SH-SY5Y (cell line): ENCODE data around the gene VTI1A.

Experiments used
- GATA2 ChIP-seq: IDR thresholded peaks from 2 replicates; pipeline ENCODE4 v1.6.1; 2011; ENCODE audit warnings: mild to moderate bottlenecking, low read depth, low read length
- GATA3 ChIP-seq: IDR thresholded peaks from 2 replicates; pipeline ENCODE4 v1.6.1; 2011; ENCODE audit warnings: low read depth, mild to moderate bottlenecking, low read length, moderate library complexity

The VTI1A gene

DNA sequence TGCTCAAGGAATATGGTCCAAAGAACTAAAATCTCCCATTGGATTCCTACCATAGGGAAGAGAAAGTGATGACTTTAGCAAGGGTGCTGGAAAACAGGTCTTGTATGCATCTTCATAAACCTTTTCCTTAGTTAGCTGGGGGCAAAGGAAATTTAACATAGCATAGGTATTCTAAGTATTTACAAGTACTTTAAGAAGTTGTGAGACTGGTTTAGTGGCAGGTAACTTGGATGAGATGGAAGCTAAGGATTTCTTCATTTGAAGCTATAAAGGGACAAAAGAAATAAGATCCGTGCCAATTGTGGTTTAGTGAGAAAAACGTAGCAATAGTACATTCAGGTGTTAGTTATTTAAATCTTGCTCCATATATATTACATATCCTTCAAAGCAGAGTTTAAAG, 319.6 kb downstream of the VTI1A start:
- TF ChIP-seq GATA3 (no peak), GATA2 (no peak)

DNA sequence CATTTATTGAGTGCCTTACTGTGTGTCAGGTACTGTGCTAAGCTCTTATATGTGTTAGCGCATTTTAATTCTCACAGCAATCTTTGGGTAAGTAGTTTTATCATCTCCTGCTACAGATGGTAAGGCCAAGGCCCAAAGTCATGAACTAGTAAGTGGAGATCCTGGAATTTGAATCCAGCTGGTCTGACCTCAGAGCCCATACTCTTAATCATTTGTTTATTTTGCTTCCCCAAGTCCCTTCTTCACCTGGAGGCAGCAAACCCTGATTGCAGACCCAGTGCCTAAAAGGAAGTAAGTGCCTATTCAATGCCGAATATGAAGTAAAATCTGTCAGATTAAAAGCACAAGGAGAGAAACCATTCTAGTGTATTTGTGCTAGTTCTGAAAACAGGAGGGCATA, 320.1 kb downstream of the VTI1A start:
- no peak for TF ChIP-seq GATA2
- no peak for TF ChIP-seq GATA3

DNA sequence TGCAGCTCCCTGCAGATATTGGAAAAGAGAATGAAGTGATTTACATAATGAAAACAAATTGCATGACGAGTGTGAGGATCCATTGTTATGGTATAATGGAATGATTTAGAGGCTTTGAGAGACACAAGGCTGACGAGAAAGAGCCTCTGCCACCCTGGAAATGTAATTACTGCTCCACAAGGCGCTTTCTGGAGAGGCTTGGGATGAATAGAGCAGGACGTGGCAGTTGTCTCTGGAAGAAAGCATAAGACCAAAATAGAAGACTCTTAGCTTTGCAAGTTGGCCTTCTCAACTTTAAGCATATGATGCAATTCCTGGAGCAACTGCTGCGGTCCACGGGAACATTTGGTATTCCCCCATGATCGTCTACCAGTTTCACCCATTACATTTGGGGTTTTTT, 321.1 kb downstream of the VTI1A start:
- TF ChIP-seq GATA2 (no peak), GATA3 (no peak)

DNA sequence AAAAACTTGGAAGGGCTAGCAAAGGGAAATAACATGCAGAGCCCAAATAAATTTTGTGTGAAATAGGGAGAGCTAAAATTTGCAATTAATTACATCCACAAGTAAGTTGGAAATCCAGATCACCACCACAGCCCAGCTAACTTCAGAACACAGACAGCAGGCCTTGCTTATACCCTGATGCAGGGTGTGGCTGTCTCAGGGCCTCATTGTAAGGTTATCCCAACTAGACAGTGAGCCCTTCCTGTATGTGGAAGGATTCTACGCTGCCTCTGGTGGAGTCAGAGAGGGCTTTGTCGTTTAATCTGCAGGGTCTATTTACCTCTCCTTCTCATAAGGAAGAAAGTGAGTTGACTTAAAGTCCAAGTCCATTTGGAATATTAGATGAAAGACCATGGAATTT, 322.1 kb downstream of the VTI1A start:
- no peak for TF ChIP-seq GATA2
- no peak for TF ChIP-seq GATA3

DNA sequence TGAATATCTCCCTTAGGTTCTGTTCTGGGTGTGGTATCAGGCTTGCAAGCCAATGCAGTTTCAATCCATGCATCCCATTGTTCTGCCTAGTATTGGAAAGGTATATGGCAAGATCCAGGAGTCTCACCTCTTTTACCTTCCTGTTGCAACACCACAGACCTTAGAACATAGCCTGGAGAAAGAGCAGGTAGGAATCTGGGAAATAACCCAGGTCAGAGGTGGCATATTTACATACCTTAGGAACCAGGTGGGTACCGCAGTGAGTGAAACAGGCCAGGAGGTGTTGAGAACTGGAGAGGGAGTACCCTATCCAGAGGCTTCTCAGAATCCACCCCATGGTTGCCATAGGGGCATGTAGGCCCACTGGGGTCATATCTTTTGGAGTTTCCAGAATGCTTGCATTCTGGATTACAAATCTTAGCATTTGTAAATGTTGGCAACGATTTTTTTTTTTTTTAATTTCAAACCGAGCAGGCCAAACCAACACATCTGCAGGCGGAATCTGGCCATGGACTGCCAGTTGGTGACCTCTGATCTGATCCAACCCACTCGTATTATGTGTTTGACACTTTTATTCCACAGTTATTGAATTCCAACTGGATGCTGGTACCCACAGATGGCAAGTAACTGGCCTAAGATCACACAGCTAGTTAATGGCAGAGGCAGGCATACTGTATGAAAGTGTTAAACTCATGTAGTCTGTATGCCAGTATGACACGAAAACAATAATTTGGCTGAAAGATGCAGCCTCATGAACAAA, 322.8 kb downstream of the VTI1A start:
- TF ChIP-seq GATA2 (no peak), GATA3 (no peak)

DNA sequence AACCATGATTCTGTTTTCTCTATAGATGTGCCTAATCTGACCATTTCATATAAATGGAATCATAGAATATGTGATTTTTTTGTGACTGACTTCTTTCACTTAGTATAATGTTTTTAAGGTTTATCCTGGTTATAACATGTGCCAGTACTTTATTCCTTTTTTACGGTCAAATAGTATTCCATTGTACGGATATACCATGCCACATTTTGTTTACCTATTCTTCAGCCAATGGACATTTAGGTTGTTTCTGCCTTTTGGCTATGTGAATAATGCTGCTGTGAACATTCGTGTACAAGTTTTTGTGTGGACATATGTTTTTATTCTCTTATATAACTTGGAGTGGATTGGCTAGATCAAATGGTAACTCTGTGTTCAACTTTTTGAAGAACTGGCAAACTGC, 324.7 kb downstream of the VTI1A start:
- no peak for TF ChIP-seq GATA3
- no peak for TF ChIP-seq GATA2

DNA sequence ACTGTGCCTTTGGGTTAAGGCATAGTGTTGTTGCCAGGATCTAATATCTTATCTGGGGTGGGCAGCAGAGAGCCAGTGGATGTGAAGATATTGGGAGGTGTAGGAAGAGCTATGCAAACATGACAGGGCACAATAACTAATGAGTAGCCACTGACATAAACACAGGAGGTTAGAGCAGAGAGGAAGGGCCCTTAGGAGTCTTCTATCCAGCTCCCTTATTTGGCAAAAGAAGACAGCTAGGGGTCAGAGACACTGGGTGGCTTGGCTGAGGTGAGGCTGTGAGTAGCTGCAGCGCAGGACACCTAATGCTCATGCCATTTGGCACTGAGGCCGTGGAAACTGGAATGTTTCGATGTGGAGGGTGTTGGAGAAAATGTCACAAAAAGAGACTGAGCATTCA, 326.8 kb downstream of the VTI1A start:
- TF ChIP-seq GATA2, result no peak

DNA sequence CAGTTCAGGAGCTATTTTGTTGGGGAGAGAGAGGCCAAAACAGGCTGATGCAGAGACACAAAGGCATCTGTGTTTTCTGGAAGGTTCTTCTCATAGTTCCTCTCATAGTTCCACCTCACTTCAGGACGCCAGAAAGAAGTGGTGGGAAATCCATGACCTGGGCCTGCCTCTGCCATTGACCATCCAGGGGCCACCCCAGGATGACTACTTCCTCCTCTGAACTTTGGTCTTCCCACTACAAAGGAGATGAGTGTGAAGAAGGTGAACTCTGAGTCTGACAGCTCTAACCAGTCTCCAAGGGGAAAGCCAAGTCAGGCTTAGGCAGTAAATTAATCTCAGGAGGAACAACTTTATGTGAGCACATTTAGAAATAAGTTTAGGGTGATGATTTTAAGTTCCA, 327.2 kb downstream of the VTI1A start:
- no peak for TF ChIP-seq GATA3
- no peak for TF ChIP-seq GATA2

DNA sequence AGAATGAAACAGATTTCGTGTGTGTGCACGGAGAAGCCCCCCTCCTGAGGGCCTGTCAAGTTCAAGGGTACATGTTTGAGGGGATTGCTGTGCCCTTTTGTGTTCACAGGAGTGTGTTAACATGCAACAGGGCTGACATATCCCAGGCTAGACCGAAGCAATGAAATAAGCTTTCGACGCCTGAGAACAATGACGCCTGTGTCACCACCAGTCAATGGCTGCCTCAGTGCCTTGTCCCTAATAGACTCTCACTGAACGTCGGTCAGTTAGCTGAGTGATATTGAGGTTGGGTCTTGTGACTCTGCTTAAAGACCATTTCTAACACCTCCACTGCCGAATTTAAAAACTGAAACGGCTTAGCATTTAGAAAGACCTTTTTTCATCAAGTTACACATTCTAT, 327.8 kb downstream of the VTI1A start:
- TF ChIP-seq GATA3 (no peak), GATA2 (no peak)

DNA sequence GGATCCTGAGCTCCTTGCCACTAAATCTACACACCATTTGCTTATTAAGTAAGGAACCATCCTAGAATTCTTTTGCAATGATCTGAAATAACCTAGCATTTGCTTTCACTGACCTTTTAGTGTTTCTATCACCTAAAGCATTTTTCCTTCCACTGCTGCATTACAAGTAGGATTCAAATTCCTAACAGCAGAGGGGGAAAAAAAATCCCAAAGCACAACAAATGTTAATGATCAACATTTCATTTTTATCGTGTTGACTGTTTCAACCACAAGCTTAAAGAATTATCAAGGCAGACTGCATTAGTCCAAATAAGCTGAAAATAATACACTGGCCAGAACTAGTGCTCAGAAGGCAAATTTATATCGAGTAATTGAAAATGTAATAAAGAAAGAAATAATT, 328.4 kb downstream of the VTI1A start:
- TF ChIP-seq GATA2 (no peak), GATA3 (no peak)

DNA sequence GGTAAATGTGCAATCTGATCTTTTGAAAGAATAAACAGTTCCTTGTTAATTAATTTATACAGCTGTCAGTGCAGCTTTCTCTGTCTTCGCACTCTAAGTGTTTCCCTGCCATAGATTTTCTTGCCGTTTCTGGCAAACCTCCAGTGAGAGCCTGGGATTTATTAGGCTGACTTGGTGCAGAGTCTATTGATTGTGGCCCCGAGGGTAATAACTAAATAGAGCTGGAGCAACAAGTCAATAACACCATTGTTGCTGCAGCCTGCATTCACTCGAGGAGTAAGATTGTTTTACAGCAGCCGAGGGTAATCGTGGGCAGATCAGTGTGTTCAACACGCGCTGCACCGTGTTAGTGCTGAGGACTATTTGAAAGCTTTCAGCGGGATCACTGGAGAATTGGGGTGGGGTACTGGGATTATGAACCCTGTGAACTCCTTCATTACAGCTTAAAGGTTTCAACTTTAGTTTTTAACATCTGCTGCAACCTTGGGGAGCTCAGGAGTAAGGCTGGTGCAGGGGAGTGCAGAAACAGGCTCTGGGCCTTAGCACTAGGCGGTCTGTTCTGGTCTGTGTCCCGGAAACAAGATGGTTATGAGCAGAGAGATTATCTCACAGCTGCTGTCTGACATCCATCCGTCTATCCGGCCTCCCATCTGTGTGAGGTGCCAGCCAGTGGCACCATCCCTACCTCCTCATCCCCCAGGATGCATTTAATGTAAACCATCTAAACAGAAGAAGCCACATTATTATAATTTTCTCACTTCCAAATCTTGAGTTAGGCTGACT, 329.1 kb downstream of the VTI1A start:
- peak; percentile 93 for TF ChIP-seq GATA2
- TF ChIP-seq GATA3, result peak; percentile 59

DNA sequence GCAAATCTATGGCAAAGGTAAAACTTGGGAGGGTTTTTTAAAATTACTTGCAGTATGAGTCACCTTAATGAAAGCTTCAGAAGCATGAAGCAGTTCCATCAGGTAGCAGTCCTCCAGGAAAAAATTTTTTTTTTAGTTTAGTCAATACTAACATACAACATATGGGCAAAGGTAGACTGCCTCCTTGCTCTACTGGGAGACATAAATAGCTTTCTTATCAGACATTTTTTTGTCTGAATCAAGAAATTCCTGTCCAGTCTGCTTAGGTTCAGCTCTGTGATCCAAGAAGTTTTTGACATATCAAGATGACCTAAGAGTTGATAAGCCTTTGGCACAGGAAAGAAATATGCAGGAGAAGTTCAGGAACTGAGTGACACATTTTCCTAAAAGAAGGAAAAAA, 331.6 kb downstream of the VTI1A start:
- TF ChIP-seq GATA2, result no peak
- no peak for TF ChIP-seq GATA3

DNA sequence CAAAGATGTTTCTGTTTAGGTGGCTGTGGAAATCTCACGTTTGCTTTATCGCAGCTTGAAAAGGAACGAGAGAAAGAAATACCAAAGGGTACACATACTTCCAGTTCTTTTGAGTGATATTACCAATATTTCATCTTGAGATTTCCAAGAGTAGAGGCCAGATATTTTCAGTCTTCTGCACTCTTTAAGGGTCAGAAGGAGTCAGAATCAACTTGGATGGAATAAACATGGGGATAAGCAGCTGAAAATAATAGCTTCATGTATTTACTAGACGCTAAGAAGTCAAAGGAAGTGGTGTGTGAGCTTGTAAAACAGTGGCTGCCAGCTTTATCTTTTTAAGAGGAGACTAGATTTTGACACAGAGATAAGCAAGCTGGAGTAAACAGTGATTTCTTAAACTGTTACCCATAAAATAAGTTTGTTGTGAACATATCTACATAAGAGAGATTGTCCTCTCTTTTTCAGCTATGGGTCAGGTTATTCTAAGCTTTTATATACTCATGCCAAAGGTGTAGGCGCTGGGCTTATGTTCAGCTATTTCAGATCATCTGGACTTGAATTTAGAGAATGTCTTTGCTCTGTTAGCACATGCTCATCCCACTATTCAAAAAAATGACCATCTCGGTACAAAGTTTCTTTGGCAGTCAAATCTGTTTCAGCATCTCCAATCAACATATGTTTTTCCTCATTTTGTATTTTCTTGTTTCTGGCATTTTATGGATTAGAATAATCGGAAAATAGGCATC, 332.2 kb downstream of the VTI1A start:
- TF ChIP-seq GATA3 (no peak), GATA2 (no peak)

DNA sequence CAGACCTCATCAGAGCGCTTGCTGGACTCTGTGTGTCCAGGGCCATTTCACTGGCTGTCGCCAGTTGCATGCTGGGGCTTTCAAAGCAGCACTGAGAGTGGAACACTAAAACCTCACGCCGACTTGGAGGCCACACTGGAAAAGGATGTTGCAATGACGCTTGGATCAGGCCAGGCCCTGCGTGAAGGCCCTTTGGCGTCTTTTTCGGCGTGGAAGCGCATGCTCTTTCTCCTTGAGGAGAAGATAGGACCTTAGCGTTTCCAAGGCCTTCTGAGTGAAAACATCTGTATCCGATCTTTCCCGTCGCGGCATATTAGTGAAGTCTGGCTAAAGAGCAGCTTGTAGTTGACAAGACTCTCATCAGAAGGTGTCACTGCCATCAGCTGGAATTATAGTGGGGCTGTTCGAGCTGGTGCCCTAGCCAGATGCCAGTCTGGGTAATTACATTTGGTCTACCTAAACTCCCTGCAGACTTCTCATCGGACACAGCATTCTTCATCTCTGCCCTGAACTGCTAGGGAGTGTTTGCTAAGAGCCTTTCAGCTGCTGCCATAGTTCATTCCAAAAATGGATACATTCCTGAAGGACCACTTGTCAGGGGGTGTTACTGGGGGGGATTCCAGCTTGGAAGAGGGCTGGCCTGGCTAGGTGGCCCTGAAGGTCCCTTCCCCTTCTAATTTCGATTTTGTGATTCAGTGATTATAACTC, 335.3 kb downstream of the VTI1A start:
- TF ChIP-seq GATA2 (no peak), GATA3 (no peak)
